ENCODE results near the gene SLC28A1. TPM values are rescaled to one million over a fixed set of nuclear protein-coding genes. Genes with fewer than 3 reads are reported as not detected.
A peak's percentile ranks its signal among the peaks of the same experiment; 100 is the strongest.

SLC28A1 gene
- total and polyA plus RNA-seq, 11 donors, result 0.14 to 2.9 (median 0.74) TPM; not detected in 1

GRCh38 chr15:84917452-84917851 lies 33.0 kb downstream of the SLC28A1 start:
- TF ChIP-seq CTCF (IDR thresholded peaks at IDR 0.05) (no peak), POLR2A (IDR thresholded peaks at IDR 0.05) (no peak)
- ATAC-seq (no peak), DNase-seq (no peak)
- Histone ChIP-seq H3K4me3 (no peak overlapping the region), H3K36me3 (no peaks in the 10 kb centered on the region), H3K27me3 (no peaks in the 10 kb centered on the region), H3K9me3 (no peaks in the 10 kb centered on the region), H3K4me1 (peaks cover 14 to 45% (median 32%) of the 10 kb centered on the region in 12 donors), H3K27ac (peak overlapping the region in 1 of 12 donors; percentile 4)
- intact Hi-C loops (cut with DNase I), result loop anchor here in 3 of 10 donors (5.0 to 10.0 kb wide), 4 partner anchors 50 to 203 kb away; partner anchors contain the start of gene SEC11A (in 1 of the 3)
- WGBS, 4 donors, result 93 to 100% (median 100%) methylated on average over 1 of the region's 1 CpG

GRCh38 chr15:84919106-84919667 lies 34.7 kb downstream of the SLC28A1 start:
- DNase-seq (no peak), ATAC-seq (no peak)
- WGBS, 4 donors, result 93 to 99% (median 96%) methylated on average over 2 of the region's 2 CpGs
- TF ChIP-seq CTCF (IDR thresholded peaks at IDR 0.05) (no peak), POLR2A (IDR thresholded peaks at IDR 0.05) (no peak)
- intact Hi-C loops (cut with DNase I), result loop anchor here in 3 of 10 donors (5.0 to 10.0 kb wide), 4 partner anchors 52 to 204 kb away; partner anchors contain the start of gene SEC11A (in 1 of the 3)
- Histone ChIP-seq H3K36me3 (no peaks in the 10 kb centered on the region), H3K4me1 (peaks cover 5 to 29% (median 16%) of the 10 kb centered on the region in 12 donors), H3K27me3 (no peaks in the 10 kb centered on the region), H3K4me3 (no peak overlapping the region), H3K9me3 (no peaks in the 10 kb centered on the region), H3K27ac (no peak overlapping the region)

GRCh38 chr15:84921121-84921520 lies 36.7 kb downstream of the SLC28A1 start:
- H3K9me3 ChIP-seq, result no peaks in the 10 kb centered on the region
- DNase-seq (no peak), ATAC-seq (no peak)
- H3K27ac ChIP-seq, result no peak overlapping the region
- H3K4me3 ChIP-seq, result no peak overlapping the region
- no peaks in the 10 kb centered on the region for H3K36me3 ChIP-seq
- no peaks in the 10 kb centered on the region for H3K27me3 ChIP-seq
- no peak for TF ChIP-seq POLR2A (IDR thresholded peaks at IDR 0.05)
- TF ChIP-seq CTCF (IDR thresholded peaks at IDR 0.05), result no peak
- H3K4me1 ChIP-seq, result peaks cover 0 to 11% (median 0%) of the 10 kb centered on the region in 12 donors
- WGBS, 4 donors, result 90 to 94% (median 92%) methylated on average over 2 of the region's 2 CpGs
- intact Hi-C loops (cut with DNase I), result loop anchor here in 7 of 10 donors (5.0 to 10.0 kb wide), 6 partner anchors 39 to 326 kb away; partner anchors contain the start of genes NMB (in 1 of the 7), SEC11A (in 1 of the 7), SLC28A1 (in 1 of the 7) and WDR73 (in 1 of the 7)

- WGBS, 4 donors, result 92 to 97% (median 95%) methylated on average over 13 of the region's 13 CpGs
- intact Hi-C loops (cut with DNase I), result loop anchor here in 7 of 10 donors (5.0 to 10.0 kb wide), 6 partner anchors 40 to 328 kb away; partner anchors contain the start of genes NMB (in 1 of the 7), SEC11A (in 1 of the 7), SLC28A1 (in 1 of the 7) and WDR73 (in 1 of the 7)
- H3K27me3 ChIP-seq, result no peaks in the 10 kb centered on the region
Observed at GRCh38 chr15:84922530-84922929, 38.1 kb downstream of the SLC28A1 start.

More at GRCh38 chr15:84922530-84922929, 38.1 kb downstream of the SLC28A1 start:
- H3K4me3 ChIP-seq, result no peak overlapping the region
- DNase-seq (no peak), ATAC-seq (no peak)
- no peak overlapping the region for H3K27ac ChIP-seq
- no peaks in the 10 kb centered on the region for H3K9me3 ChIP-seq
- H3K4me1 ChIP-seq, result peaks cover 0 to 10% (median 2%) of the 10 kb centered on the region in 12 donors
- H3K36me3 ChIP-seq, result no peaks in the 10 kb centered on the region
- no peak for TF ChIP-seq CTCF (IDR thresholded peaks at IDR 0.05)
- TF ChIP-seq POLR2A (IDR thresholded peaks at IDR 0.05), result no peak
